ENCODE data around the gene ARSD.

The ARSD gene

GRCh38 chrX:2889045-2889605, 40.0 kb downstream of the ARSD start:
- Histone ChIP-seq H3K4me1 (ENCODE audit: control insufficient read depth, insufficient read depth, low read length) (peaks cover 19% of the 10 kb centered on the region), H3K4me3 (ENCODE audit: low read depth, low read length) (no peak overlapping the region), H3K9me3 (ENCODE audit: control insufficient read depth, insufficient read depth, low read length) (no peaks in the 10 kb centered on the region), H3K36me3 (ENCODE audit: control insufficient read depth, insufficient read depth, low read length) (no peaks in the 10 kb centered on the region), H3K9ac (ENCODE audit: low read depth, low read length) (no peak overlapping the region), H3K27me3 (ENCODE audit: control insufficient read depth, insufficient read depth, low read length) (no peaks in the 10 kb centered on the region)

- no peak overlapping the region for H3K9ac ChIP-seq (ENCODE audit: low read depth, low read length)
Measured at GRCh38 chrX:2888309-2888708, 40.8 kb downstream of the ARSD start.

GRCh38 chrX:2883770-2884169, 45.4 kb downstream of the ARSD start:
- H3K4me3 ChIP-seq (ENCODE audit: low read depth, low read length): no peak overlapping the region
- peaks cover 1% of the 10 kb centered on the region for H3K4me1 ChIP-seq (ENCODE audit: control insufficient read depth, insufficient read depth, low read length)
- no peaks in the 10 kb centered on the region for H3K9me3 ChIP-seq (ENCODE audit: control insufficient read depth, insufficient read depth, low read length)
- no peaks in the 10 kb centered on the region for H3K27me3 ChIP-seq (ENCODE audit: control insufficient read depth, insufficient read depth, low read length)
- H3K36me3 ChIP-seq (ENCODE audit: control insufficient read depth, insufficient read depth, low read length): peaks cover 3% of the 10 kb centered on the region
- H3K9ac ChIP-seq (ENCODE audit: low read depth, low read length): no peak overlapping the region

More at GRCh38 chrX:2888309-2888708, 40.8 kb downstream of the ARSD start:
- no peaks in the 10 kb centered on the region for H3K27me3 ChIP-seq (ENCODE audit: control insufficient read depth, insufficient read depth, low read length)
- no peaks in the 10 kb centered on the region for H3K36me3 ChIP-seq (ENCODE audit: control insufficient read depth, insufficient read depth, low read length)
- peaks cover 19% of the 10 kb centered on the region for H3K4me1 ChIP-seq (ENCODE audit: control insufficient read depth, insufficient read depth, low read length)
- no peak overlapping the region for H3K4me3 ChIP-seq (ENCODE audit: low read depth, low read length)
- no peaks in the 10 kb centered on the region for H3K9me3 ChIP-seq (ENCODE audit: control insufficient read depth, insufficient read depth, low read length)

GRCh38 chrX:2879670-2880069, 49.5 kb downstream of the ARSD start:
- no peaks in the 10 kb centered on the region for H3K4me1 ChIP-seq (ENCODE audit: control insufficient read depth, insufficient read depth, low read length)
- peaks cover 3% of the 10 kb centered on the region for H3K36me3 ChIP-seq (ENCODE audit: control insufficient read depth, insufficient read depth, low read length)
- H3K9ac ChIP-seq (ENCODE audit: low read depth, low read length): no peak overlapping the region
- H3K4me3 ChIP-seq (ENCODE audit: low read depth, low read length): no peak overlapping the region
- no peaks in the 10 kb centered on the region for H3K27me3 ChIP-seq (ENCODE audit: control insufficient read depth, insufficient read depth, low read length)
- H3K9me3 ChIP-seq (ENCODE audit: control insufficient read depth, insufficient read depth, low read length): no peaks in the 10 kb centered on the region

- H3K4me1 ChIP-seq (ENCODE audit: control insufficient read depth, insufficient read depth, low read length): no peaks in the 10 kb centered on the region
- H3K9me3 ChIP-seq (ENCODE audit: control insufficient read depth, insufficient read depth, low read length): no peaks in the 10 kb centered on the region
- no peak overlapping the region for H3K9ac ChIP-seq (ENCODE audit: low read depth, low read length)
- H3K4me3 ChIP-seq (ENCODE audit: low read depth, low read length): no peak overlapping the region
- no peaks in the 10 kb centered on the region for H3K27me3 ChIP-seq (ENCODE audit: control insufficient read depth, insufficient read depth, low read length)
- peaks cover 3% of the 10 kb centered on the region for H3K36me3 ChIP-seq (ENCODE audit: control insufficient read depth, insufficient read depth, low read length)
Measured at GRCh38 chrX:2878563-2878962, 50.6 kb downstream of the ARSD start.

- peaks cover 3% of the 10 kb centered on the region for H3K36me3 ChIP-seq (ENCODE audit: control insufficient read depth, insufficient read depth, low read length)
- H3K9ac ChIP-seq (ENCODE audit: low read depth, low read length): no peak overlapping the region
- no peaks in the 10 kb centered on the region for H3K27me3 ChIP-seq (ENCODE audit: control insufficient read depth, insufficient read depth, low read length)
- no peaks in the 10 kb centered on the region for H3K4me1 ChIP-seq (ENCODE audit: control insufficient read depth, insufficient read depth, low read length)
- no peak overlapping the region for H3K4me3 ChIP-seq (ENCODE audit: low read depth, low read length)
- H3K9me3 ChIP-seq (ENCODE audit: control insufficient read depth, insufficient read depth, low read length): no peaks in the 10 kb centered on the region
Measured at GRCh38 chrX:2875798-2876399, 53.2 kb downstream of the ARSD start.

GRCh38 chrX:2875136-2875481, 54.0 kb downstream of the ARSD start:
- Histone ChIP-seq H3K9ac (ENCODE audit: low read depth, low read length) (no peak overlapping the region), H3K9me3 (ENCODE audit: control insufficient read depth, insufficient read depth, low read length) (no peaks in the 10 kb centered on the region), H3K36me3 (ENCODE audit: control insufficient read depth, insufficient read depth, low read length) (no peaks in the 10 kb centered on the region), H3K4me3 (ENCODE audit: low read depth, low read length) (no peak overlapping the region), H3K27me3 (ENCODE audit: control insufficient read depth, insufficient read depth, low read length) (no peaks in the 10 kb centered on the region), H3K4me1 (ENCODE audit: control insufficient read depth, insufficient read depth, low read length) (no peaks in the 10 kb centered on the region)

GRCh38 chrX:2874222-2875135, 54.7 kb downstream of the ARSD start:
- H3K9ac ChIP-seq (ENCODE audit: low read depth, low read length): no peak overlapping the region
- H3K4me1 ChIP-seq (ENCODE audit: control insufficient read depth, insufficient read depth, low read length): no peaks in the 10 kb centered on the region
- no peak overlapping the region for H3K4me3 ChIP-seq (ENCODE audit: low read depth, low read length)
- no peaks in the 10 kb centered on the region for H3K27me3 ChIP-seq (ENCODE audit: control insufficient read depth, insufficient read depth, low read length)
- H3K9me3 ChIP-seq (ENCODE audit: control insufficient read depth, insufficient read depth, low read length): no peaks in the 10 kb centered on the region
- no peaks in the 10 kb centered on the region for H3K36me3 ChIP-seq (ENCODE audit: control insufficient read depth, insufficient read depth, low read length)

GRCh38 chrX:2872671-2873277, 56.4 kb downstream of the ARSD start:
- Histone ChIP-seq H3K9ac (ENCODE audit: low read depth, low read length) (no peak overlapping the region), H3K4me3 (ENCODE audit: low read depth, low read length) (no peak overlapping the region), H3K36me3 (ENCODE audit: control insufficient read depth, insufficient read depth, low read length) (no peaks in the 10 kb centered on the region)

GRCh38 chrX:2871831-2872230, 57.3 kb downstream of the ARSD start:
- peaks cover 4% of the 10 kb centered on the region for H3K36me3 ChIP-seq (ENCODE audit: control insufficient read depth, insufficient read depth, low read length)
- no peaks in the 10 kb centered on the region for H3K4me1 ChIP-seq (ENCODE audit: control insufficient read depth, insufficient read depth, low read length)
- H3K9me3 ChIP-seq (ENCODE audit: control insufficient read depth, insufficient read depth, low read length): no peaks in the 10 kb centered on the region
- H3K27me3 ChIP-seq (ENCODE audit: control insufficient read depth, insufficient read depth, low read length): no peaks in the 10 kb centered on the region
- H3K9ac ChIP-seq (ENCODE audit: low read depth, low read length): no peak overlapping the region
- no peak overlapping the region for H3K4me3 ChIP-seq (ENCODE audit: low read depth, low read length)

More at GRCh38 chrX:2872671-2873277, 56.4 kb downstream of the ARSD start:
- no peaks in the 10 kb centered on the region for H3K9me3 ChIP-seq (ENCODE audit: control insufficient read depth, insufficient read depth, low read length)
- no peaks in the 10 kb centered on the region for H3K4me1 ChIP-seq (ENCODE audit: control insufficient read depth, insufficient read depth, low read length)
- no peaks in the 10 kb centered on the region for H3K27me3 ChIP-seq (ENCODE audit: control insufficient read depth, insufficient read depth, low read length)

- H3K9ac ChIP-seq (ENCODE audit: low read depth, low read length): no peak overlapping the region
- no peak overlapping the region for H3K4me3 ChIP-seq (ENCODE audit: low read depth, low read length)
- H3K36me3 ChIP-seq (ENCODE audit: control insufficient read depth, insufficient read depth, low read length): peaks cover 12% of the 10 kb centered on the region
- no peaks in the 10 kb centered on the region for H3K9me3 ChIP-seq (ENCODE audit: control insufficient read depth, insufficient read depth, low read length)
- H3K27me3 ChIP-seq (ENCODE audit: control insufficient read depth, insufficient read depth, low read length): no peaks in the 10 kb centered on the region
- H3K4me1 ChIP-seq (ENCODE audit: control insufficient read depth, insufficient read depth, low read length): no peaks in the 10 kb centered on the region
Measured at GRCh38 chrX:2870650-2871049, 58.5 kb downstream of the ARSD start.
